Measurements from ENCODE around the gene PPIC.
"Not testable (repeated sequence)": the region's sequence is repeated elsewhere in the genome, so short reads cannot be mapped to it uniquely, and the experiment has no call there.

The PPIC gene

GRCh38 chr5:123007182-123007581 is 29.3 kb downstream of the PPIC start:
- no peak for DNase-seq

- DNase-seq = no peak
Measured at GRCh38 chr5:123001808-123002207, 34.7 kb downstream of the PPIC start.

- DNase-seq = no peak
Measured at GRCh38 chr5:123000731-123001130, 35.8 kb downstream of the PPIC start.

- DNase-seq = peak; percentile 1
Measured at GRCh38 chr5:122999947-123000563, 36.5 kb downstream of the PPIC start.

- DNase-seq = no peak
Measured at GRCh38 chr5:122997294-122997693, 39.2 kb downstream of the PPIC start.

- no peak for DNase-seq
Measured at GRCh38 chr5:122996091-122996490, 40.4 kb downstream of the PPIC start.

- no peak for DNase-seq
Measured at GRCh38 chr5:122985954-122986721, 50.4 kb downstream of the PPIC start.

- DNase-seq = no peak
Measured at GRCh38 chr5:122985006-122985700, 51.4 kb downstream of the PPIC start.

GRCh38 chr5:122984425-122984824 is 52.1 kb downstream of the PPIC start:
- no peak for DNase-seq

GRCh38 chr5:122982376-122982775 is 54.1 kb downstream of the PPIC start:
- DNase-seq = no peak

GRCh38 chr5:122981846-122982245 is 54.7 kb downstream of the PPIC start:
- no peak for DNase-seq

GRCh38 chr5:122978644-122979297 is 57.8 kb downstream of the PPIC start:
- no peak for DNase-seq

- no peak for DNase-seq
Measured at GRCh38 chr5:122978068-122978467, 58.5 kb downstream of the PPIC start.

GRCh38 chr5:122977319-122977718 is 59.2 kb downstream of the PPIC start:
- DNase-seq = no peak

- DNase-seq = not testable (repeated sequence)
Measured at GRCh38 chr5:122974251-122974650, 62.3 kb downstream of the PPIC start.

GRCh38 chr5:122973759-122974158 is 62.8 kb downstream of the PPIC start:
- DNase-seq = not testable (repeated sequence)
